GM18867 (cell line): ENCODE measurements around the gene TNPO1.
A peak's percentile ranks its signal among the peaks of the same experiment; 100 is the strongest.
"Not testable (repeated sequence)": the region's sequence is repeated elsewhere in the genome, so short reads cannot be mapped to it uniquely, and the experiment has no call there.

Experiments
- ATAC-seq: cut with Tn5 transposase; IDR thresholded peaks from one replicate; pipeline ENCODE4 v1.9.1; 2021; ENCODE audit warnings: mild to moderate bottlenecking, moderate library complexity; ENCODE audit not compliant: unreplicated experiment

TNPO1 gene

GRCh38 chr5:72816284-72817075 lies at the start of gene TNPO1:
TNPO1 (plus strand) TSS chr5:72816661; CDS start chr5:72816738, 77 bp downstream.
- ATAC-seq: peak; percentile 85

- no peak for ATAC-seq
Measured at GRCh38 chr5:72767289-72768010, 49.0 kb upstream of the TNPO1 start.

- no peak for ATAC-seq
Measured at GRCh38 chr5:72770266-72770665, 46.2 kb upstream of the TNPO1 start.

GRCh38 chr5:72776684-72777083 lies 39.8 kb upstream of the TNPO1 start:
- no peak for ATAC-seq

GRCh38 chr5:72779520-72779919 lies 36.9 kb upstream of the TNPO1 start:
- ATAC-seq: no peak

- ATAC-seq: no peak
Measured at GRCh38 chr5:72783354-72783753, 33.1 kb upstream of the TNPO1 start.

- no peak for ATAC-seq
Measured at GRCh38 chr5:72784129-72784528, 32.3 kb upstream of the TNPO1 start.

GRCh38 chr5:72785801-72786200 lies 30.7 kb upstream of the TNPO1 start:
- no peak for ATAC-seq

- ATAC-seq: no peak
Measured at GRCh38 chr5:72786676-72787075, 29.8 kb upstream of the TNPO1 start.

- ATAC-seq: no peak
Measured at GRCh38 chr5:72788866-72789505, 27.5 kb upstream of the TNPO1 start.

GRCh38 chr5:72790186-72790585 lies 26.3 kb upstream of the TNPO1 start:
- no peak for ATAC-seq

GRCh38 chr5:72792662-72793061 lies 23.8 kb upstream of the TNPO1 start:
- not testable (repeated sequence) for ATAC-seq

GRCh38 chr5:72796001-72796400 lies 20.5 kb upstream of the TNPO1 start:
- ATAC-seq: no peak

GRCh38 chr5:72799721-72800120 lies 16.7 kb upstream of the TNPO1 start:
- no peak for ATAC-seq

GRCh38 chr5:72808637-72809036 lies 7.8 kb upstream of the TNPO1 start:
- not testable (repeated sequence) for ATAC-seq

- ATAC-seq: no peak
Measured at GRCh38 chr5:72811849-72812248, 4.6 kb upstream of the TNPO1 start.

GRCh38 chr5:72812488-72812887 lies 4.0 kb upstream of the TNPO1 start:
- no peak for ATAC-seq

GRCh38 chr5:72814104-72814503 lies 2.4 kb upstream of the TNPO1 start:
- ATAC-seq: no peak

- no peak for ATAC-seq
Measured at GRCh38 chr5:72814864-72815263, 1.6 kb upstream of the TNPO1 start.

GRCh38 chr5:72815580-72816283 lies 729 bp upstream of the TNPO1 start:
- ATAC-seq: no peak

GRCh38 chr5:72817076-72817481 lies 618 bp downstream of the TNPO1 start:
- ATAC-seq: peak; percentile 32
